ENCODE results near the gene ALAD. TPM values are rescaled to one million over a fixed set of nuclear protein-coding genes. Genes with fewer than 3 reads are reported as not detected.
"Not testable (repeated sequence)": the region's sequence is repeated elsewhere in the genome, so short reads cannot be mapped to it uniquely, and the experiment has no call there.

The ALAD gene
- total RNA-seq, 1 donor from 2014 or later, result 129 TPM

DNA sequence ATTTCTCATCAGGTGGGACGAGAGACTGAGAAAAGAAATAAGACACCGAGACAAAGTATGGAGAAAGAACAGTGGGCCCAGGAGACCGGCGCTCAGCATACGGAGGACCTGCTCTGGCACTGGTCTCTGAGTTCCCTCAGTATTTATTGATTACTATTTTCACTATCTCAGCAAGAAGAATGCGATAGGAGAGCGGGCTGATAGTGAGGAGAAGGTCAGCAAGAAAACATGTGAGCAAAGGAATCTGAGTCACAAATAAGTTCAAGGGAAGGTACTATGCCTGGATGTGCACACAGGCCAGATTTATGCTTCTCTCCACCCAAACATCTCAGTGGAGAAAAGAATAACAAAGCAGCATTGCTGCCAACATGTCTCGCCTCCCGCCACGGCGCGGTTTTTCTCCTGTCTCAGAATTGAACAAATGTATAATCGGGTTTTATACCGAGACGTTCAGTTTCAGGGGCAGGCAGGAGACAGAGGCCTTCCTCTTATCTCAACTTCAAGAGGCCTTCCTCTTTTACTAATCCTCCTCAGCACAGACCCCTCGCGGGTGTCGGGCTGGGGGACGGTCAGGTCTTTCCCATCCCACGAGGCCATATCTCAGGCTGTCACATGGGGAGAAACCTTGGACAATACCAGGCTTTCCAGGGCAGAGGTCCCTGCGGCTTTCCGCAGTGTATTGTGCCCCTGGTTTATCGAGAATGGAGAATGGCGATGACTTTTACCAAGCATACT, 21.8 kb downstream of the ALAD start:
- intact Hi-C loops (cut with DNase I); ATAC-seq (ENCODE audit: poor library complexity); DNase-seq: not testable (repeated sequence)

DNA sequence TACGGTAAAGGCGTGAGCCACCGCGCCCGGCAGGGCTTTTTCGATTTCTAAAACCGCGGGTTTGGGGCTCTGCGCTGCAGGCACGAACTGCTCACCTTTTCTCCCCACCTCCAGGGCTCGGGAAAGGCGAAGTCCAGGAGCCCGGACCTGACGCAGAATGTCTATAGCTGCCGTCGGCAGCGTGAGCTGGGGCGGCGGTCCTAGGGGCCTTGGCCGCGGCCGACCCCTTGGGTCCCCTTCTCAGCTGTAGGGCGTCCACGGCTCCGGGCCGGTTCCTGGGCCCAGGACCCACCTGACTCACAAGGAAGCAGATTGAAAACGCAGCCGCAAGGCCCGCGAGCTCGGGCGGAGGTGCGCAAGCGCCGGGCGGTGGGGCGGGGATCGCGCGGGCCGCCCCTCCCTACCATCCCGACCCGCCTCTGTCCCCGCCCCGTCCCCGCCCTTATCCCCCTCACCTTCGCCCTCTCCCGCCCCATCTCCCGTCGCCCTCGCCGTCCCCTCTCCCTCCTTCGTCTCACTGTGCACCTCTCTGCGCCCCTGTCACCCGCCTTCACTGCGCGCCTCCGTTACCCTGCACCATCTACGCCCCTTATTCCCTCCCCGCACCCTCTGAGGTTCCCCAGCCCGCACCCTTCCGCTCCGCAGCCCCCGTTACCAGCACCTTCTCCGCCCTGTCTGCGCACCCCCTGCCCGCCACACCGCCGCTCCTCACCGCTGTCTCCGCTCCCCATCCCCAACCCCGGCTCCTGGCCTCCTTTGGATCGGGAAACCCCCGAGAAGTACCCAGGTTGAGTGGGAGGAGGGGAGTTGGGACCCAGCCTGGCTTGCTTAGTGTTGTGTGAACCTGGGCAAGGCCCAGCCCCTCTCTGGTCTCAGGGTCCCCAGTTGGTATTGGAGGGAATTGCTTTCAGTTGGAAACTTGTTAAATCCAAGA, 24.2 kb downstream of the ALAD start, which contains the start of gene HDHD3:
TSS of gene HDHD3 (minus strand) at position 353 of the 934 bp plus-strand sequence. CDS start 2,632 bp downstream, outside the sequence.
- intact Hi-C loops (cut with DNase I), result no loop called here
- DNase-seq, result peak; percentile 67
- ATAC-seq (ENCODE audit: poor library complexity), result peak; percentile 90

DNA sequence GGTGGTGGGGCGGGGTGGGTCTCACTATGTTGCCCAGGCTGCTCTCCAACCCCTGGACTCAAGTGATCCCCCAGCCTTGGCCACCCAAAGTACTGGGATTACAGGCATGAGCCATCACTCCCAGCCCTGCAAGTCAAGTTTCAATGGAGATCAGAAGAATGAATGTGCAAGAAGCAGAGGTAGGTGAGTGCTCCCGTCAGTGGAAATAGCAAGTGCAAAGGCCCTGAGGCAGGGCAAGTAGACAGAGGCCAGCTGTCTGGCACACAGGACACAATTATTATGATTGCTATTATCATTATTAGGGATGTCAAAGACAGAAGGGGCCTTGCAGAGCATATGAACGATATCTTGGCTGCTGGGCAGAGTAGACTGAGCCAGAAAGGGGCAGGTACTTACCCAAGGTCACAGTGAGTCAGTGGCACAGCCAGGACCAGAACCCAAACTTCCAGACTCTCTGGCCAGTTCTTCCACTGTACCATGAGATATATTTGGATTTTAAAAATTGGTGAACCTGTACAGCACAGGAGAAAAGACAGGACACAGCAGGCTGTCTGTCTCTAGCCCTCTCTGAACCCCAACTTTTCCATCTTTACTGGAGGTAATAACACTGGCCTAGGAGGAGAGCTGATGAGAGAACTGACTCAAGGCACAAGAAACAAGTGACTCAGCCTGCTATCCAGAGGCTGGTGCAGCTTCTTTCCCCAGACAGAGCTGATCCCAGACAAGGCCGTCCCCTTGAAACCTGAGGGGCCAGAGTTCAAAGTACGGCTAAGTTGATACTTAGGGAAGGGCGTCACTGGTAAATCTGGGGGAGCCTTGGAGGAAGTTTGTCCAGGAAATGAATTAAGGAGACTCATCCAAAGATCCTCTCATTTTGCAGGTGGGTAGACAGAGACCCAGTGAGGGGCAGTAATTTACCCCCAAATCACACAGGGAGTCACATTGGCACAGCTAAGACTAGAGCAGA, 25.7 kb downstream of the ALAD start:
- DNase-seq, result no peak
- no peak for ATAC-seq (ENCODE audit: poor library complexity)
- intact Hi-C loops (cut with DNase I), result no loop called here

DNA sequence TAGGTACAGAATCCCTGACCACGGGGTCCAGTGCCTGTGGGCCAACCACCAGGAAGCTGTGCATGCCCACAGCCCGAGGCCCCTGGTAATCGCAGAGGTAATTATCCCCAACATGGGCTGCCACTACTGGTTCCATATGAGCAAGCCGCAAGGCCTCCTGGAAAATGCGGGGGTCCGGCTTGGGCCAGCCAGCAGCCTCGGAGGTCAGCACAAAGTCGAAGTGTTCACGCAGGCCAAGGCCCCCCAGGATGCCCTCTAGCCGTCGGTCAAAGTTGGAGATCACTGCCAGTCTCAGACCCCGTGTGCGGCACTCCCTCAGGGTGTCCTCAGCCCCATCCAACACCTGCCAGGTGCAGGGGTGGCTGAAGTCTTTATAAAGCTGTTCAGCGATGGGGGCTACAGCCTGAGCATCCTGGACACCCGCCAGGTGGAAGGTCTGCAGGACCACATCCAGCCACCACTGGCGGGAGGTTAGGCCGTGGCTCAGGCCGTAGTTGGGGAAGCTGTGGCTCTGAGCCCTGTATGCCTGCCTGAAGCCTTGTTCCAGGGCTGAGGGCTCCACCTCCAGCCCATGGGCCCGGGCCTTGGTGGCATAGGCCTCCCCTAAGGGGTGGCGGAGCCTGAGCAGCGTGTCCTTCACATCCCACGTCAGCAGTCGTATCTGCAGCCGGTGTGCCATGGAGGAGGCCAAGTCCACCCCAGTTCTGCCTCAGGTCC, 27.2 kb downstream of the ALAD start:
- intact Hi-C loops (cut with DNase I), result no loop called here
- ATAC-seq (ENCODE audit: poor library complexity), result no peak
- DNase-seq, result no peak

DNA sequence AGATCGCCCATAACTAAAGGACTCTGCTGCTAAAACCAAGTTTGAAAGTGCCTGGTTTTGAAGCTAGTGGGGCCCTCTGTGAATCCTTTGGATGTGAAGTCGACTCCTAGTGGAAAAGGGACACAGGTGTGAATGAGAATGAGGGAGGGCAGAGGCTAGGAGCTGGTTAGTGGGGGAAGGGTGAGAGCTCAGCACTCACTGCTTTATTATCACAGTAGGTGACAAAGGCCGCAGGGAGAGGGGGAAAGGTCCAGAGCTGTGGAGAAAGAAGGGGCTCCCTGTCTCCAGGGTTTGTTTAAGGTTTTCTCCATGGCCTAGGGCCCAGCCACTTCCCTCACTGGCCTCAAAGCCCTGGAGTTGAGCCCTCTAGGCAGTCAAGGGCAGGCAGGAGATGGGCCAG, 27.8 kb downstream of the ALAD start:
- no peak for ATAC-seq (ENCODE audit: poor library complexity)
- intact Hi-C loops (cut with DNase I), result no loop called here
- no peak for DNase-seq

DNA sequence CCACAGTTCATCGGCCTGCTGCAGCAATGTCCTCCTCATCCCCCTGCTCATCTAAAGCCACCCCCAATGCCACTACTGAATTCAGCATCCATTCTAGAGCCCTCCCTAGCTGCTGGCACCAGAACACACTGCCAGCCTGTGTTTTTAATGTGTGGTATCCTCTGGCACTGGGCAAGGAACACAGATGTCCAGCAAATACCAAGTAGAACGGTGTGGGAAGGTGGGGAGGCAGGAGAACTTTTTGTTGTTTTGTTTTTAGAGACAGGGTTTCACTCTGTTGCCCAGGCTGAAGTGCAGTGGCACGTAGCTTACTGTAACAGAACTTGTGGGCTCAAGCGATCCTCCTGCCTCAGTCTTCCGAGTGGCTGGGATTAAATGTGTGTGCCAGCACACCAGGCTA, 29.0 kb downstream of the ALAD start:
- ATAC-seq (ENCODE audit: poor library complexity) (no peak), DNase-seq (no peak)
- intact Hi-C loops (cut with DNase I), result no loop called here

DNA sequence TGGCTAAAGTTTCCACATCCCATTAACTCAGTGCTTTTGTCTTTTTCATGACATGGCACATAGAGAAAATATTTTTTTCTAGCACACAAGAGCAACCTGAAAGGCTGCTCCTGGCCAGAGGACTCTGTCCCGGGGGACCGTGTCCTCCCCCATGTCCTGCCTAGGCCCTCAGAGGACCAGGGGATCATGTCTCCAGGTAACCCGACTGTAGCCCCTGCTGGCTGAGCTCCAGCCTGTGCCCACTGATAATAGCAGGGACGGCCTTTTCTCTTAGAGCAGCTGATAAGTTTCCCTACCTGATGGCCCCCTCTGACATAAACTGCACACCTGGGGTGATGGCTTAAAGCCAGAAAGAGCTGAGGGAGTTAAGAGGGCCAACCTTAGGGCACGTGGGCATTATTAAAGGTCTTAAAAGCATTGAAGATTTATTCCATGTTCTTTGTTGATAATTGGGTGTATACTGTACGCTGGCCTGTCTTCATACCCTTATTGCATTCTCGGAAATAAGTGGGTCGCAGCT, 30.2 kb downstream of the ALAD start:
- intact Hi-C loops (cut with DNase I), result no loop called here
- ATAC-seq (ENCODE audit: poor library complexity) (no peak), DNase-seq (no peak)

DNA sequence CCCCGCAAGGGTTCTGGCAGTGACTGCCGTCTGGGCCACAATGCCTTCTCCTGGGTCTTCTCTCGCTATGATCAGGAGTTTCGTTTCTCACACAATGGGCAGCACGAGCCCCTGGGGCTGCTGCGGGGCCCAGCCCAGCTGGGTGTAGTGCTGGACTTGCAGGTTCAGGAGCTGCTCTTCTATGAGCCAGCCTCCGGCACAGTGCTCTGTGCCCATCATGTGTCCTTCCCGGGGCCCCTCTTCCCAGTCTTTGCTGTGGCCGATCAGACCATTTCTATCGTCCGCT, 31.3 kb downstream of the ALAD start:
- intact Hi-C loops (cut with DNase I), result no loop called here
- no peak for ATAC-seq (ENCODE audit: poor library complexity)
- no peak for DNase-seq

DNA sequence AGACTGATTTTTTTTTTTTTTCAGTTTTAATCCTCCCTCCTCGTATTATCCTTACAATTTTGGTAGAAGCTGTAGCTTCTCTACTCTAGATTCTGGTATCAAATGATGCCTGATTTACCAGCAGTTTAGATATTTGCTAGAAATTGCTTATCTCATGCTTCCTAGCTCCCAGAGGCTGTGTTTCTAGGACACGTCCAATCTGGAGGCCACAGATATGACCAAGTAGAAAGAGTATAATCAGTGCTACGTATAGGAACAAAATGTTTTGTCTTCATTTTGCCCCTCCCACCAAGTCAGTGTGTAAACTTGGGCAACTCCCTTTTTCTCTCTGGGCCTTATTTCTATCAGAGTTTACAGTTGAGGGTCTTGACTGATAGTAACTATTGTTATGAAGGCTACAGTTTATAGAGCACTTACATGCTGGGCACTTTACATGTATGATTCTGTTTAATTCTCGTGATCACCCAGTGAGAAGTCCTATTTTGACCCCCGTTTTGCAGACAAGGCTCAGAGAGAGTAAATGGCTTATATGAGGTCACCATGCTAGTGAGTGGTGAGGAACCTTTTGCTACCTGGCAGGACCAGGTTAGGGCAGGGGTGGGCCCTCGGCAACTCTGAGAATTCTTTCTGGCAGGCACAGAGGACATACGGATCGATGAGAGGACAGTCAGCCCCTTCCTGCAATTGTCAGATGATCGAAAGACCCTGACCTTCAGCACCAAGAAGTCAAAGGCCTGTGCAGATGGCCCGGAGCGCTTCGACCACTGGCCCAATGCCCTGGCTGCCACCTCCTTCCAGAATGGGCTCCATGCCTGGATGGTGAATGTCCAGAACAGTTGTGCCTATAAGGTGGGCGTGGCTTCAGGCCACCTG, 31.9 kb downstream of the ALAD start:
- peak; percentile 38 for ATAC-seq (ENCODE audit: poor library complexity)
- intact Hi-C loops (cut with DNase I), result no loop called here
- DNase-seq, result no peak

DNA sequence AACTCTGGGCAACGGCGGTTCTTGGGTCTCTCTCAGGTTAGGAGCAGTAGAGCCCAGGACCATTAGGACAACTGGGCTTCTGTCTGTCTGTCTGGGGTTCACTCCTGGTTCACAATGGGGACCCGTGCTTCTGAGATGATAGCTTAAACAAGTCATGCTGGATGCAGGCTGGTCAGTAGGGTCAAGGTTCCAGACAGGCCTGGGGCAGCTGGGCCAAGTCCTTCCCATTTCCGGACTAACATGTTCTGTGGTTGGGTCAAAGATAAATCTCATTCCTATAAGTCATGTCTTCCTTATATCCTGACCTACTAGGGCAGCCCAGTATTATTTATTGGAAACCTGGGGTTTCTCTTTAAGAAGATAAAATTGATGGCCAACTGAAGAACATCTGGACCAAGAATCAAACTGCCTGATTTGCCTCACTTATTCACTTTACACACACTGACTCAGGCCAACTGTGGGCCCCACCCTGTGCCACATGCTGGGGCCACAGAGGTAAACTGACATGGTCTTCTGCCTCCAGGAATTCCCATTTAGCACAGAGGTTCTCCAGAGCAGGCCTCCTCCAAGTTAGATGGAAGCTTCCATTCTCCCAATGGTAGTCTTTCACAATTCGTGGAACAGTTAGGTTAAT, 32.6 kb downstream of the ALAD start:
- ATAC-seq (ENCODE audit: poor library complexity), result no peak
- no peak for DNase-seq
- intact Hi-C loops (cut with DNase I), result no loop called here

DNA sequence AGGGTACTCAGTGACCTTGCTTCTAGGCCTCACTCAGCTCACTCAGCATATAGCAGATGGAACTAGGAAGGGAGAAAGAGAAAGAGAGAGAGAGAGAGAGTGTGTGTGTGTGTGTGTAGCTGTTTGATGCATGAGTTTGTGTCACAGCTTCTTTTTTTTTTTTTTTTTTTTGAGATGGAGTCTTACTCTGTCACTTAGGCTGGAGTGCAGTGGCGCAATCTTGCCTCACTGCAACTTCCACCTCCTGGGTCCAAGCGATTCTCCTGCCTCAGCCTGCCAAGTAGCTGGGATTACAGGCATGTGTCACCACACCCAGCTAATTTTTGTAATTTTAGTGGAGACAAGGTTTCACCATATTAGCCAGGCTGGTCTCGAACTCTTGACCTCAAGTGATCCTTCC, 35.4 kb downstream of the ALAD start:
- not testable (repeated sequence) for DNase-seq; ATAC-seq (ENCODE audit: poor library complexity)

DNA sequence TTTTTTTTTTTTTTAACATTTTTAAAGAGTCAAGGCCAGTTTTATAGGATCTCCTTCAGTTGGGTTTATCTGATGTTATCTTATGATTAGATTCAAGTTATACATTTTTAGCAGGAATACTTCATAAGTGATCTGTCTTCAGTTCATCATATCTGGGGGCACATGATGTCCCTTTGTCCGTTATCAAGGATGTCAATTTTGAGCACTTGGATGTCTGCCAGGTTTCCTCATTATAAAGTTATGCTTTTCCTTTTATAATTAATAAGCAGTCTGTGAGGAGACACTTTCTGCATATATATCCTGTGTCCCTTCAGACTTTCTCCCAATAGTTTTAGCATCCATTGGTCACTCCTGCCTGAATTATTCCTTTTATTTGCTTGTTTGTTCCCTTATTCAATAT, 36.1 kb downstream of the ALAD start:
- no peak for ATAC-seq (ENCODE audit: poor library complexity)
- intact Hi-C loops (cut with DNase I), result no loop called here
- no peak for DNase-seq

More for the DNA sequence above, 35.4 kb downstream of the ALAD start:
- intact Hi-C loops (cut with DNase I), result not testable (repeated sequence)

DNA sequence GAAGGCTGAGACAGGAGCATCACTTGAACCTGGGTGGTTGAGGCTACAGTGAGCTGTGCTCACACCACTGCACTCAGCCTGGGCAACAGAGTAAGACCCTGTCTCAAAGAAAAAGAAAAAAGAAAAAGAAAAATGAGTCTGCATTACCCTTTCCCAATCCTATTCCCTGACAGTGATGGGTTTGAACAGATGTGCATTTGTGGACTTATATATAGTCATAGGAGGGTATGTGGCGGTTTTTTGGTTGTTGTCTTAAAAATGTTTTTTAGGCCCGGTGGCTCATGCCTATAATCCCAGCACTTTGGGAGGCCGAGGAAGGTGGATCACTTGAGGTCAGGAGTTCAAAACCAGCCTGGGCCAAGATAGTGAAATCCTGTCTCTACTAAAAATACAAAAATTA, 37.7 kb downstream of the ALAD start:
- DNase-seq (no peak), ATAC-seq (ENCODE audit: poor library complexity) (no peak)
- intact Hi-C loops (cut with DNase I), result no loop called here

DNA sequence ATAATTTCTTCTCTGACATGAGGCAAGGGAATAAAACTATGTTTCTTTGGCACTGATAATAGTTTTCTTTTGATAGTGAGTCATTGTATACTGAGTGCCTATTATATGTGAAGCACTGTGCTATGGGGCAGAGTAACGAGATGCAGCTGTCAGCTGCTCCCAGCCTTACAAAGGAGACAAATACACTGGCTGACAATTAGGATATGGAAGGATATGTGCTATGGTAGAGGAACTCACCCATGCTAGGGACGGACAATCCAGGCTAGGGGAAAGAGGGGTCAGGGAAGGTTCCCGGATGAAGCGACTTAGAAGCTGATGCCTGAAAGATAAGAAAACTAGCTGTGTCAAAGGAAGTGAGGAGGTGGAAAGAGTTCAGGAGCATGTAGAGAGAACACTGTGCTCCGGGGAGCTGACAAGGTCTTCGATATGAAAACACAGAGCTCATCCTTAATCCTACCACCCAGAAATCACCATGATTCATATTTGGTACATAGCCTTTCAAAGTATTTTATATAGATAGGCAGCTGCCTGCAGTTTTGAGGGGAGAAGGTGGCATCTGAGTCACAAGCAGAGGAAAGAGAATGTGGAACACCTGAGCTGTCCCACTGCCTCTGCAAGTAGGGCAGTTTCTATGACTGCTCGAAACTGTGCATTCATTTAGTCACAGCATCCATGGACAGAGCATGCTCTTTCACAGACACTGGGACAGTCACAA, 39.6 kb downstream of the ALAD start:
- intact Hi-C loops (cut with DNase I), result no loop called here
- no peak for ATAC-seq (ENCODE audit: poor library complexity)
- no peak for DNase-seq

DNA sequence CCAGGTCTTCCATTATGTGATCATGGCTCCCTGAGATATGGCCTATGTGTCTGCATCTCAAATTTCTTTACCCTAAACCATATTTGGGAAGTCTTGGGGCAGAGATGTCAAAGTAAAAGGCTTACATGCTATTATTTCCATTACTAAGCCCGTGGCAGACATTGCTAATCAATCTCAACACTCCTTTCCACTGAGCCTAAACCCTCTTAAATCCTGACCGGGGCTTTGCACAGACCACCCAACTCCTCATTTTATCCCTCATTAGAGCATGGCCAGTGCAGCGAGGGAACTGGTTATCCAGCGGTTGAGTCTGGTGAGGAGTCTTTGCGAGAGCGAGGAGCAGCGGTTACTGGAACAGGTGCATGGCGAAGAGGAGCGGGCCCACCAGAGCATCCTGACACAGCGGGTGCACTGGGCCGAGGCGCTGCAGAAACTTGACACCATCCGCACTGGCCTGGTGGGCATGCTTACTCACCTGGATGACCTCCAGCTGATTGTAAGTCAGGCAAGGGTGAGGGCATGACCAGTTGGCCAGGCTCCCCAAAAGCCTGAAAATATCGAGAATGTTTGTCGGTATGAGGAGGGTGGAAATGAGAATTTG, 40.7 kb downstream of the ALAD start:
- no peak for DNase-seq
- ATAC-seq (ENCODE audit: poor library complexity), result no peak
- intact Hi-C loops (cut with DNase I), result no loop called here

DNA sequence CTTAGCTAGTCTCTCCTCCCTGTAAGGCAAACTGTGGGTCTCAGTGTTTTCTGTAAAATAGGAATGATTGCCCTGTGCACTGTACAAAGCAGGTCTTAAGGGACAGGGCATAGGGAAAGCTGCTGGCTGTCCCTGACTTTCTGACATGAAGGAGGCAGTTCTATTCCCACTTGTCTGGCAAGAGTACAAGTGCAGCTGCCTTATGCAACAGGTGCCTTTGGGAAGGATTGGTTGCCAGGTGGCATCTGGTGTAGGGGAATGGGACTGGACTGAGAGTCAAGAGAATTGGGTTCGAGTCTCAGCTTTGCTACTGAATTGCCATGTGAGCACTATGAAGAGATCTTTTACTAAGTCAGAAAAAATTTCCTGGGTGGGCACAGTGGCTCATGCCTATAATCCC, 41.7 kb downstream of the ALAD start:
- ATAC-seq (ENCODE audit: poor library complexity) (peak; percentile 81), DNase-seq (no peak)
- intact Hi-C loops (cut with DNase I), result no loop called here
